Activated T-helper 1 cell treated with Interleukin-2 at 50 U/mL for 16 hours (primary cell): ENCODE data around the gene ETV5.

Source experiments
- DNase-seq: peaks from one replicate; pipeline ENCODE4 v3.0.0-alpha.2; 2020; ENCODE audit warnings: low read depth

The ETV5 gene

GRCh38 chr3:186095561-186096081 is 13.3 kb downstream of the ETV5 start:
- DNase-seq, result no peak

- no peak for DNase-seq
Observed at GRCh38 chr3:186094696-186095425, 14.0 kb downstream of the ETV5 start.

GRCh38 chr3:186094271-186094670 is 14.6 kb downstream of the ETV5 start:
- no peak for DNase-seq

GRCh38 chr3:186093271-186093900 is 15.5 kb downstream of the ETV5 start:
- no peak for DNase-seq

DNA sequence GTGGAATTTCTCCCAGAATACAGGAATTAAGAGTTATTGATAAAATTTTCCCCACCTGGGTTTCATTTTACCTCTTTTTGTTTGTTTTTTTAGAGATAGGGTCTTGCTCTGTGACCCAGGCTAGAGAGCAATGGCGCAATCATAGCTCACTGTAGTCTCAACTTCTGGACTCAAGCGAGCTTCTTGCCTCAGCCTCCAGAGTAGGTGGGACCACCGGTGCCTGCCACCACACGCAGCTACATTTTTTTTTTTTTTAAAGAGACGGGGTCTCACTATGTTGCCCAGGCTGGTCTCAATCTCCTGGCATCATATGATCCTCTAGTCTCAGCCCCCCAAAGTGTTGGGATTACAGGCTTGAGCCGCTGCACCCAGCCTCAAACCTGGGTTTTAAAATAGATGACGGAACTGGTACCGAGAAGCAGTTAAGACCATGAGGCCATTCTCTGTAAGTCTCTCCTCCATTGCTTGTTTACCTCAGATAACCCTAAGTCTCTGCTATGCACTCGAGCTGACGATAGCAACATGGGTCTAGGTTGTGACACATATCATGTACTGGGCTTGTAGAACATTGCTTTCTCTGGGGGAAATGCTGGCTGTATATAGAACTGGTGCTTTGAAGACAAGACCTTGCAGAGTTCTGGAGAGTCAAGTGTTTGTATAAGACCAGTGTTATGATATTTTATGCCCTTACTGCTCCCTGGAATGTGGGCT is 16.4 kb downstream of the ETV5 start:
- DNase-seq, result no peak

DNA sequence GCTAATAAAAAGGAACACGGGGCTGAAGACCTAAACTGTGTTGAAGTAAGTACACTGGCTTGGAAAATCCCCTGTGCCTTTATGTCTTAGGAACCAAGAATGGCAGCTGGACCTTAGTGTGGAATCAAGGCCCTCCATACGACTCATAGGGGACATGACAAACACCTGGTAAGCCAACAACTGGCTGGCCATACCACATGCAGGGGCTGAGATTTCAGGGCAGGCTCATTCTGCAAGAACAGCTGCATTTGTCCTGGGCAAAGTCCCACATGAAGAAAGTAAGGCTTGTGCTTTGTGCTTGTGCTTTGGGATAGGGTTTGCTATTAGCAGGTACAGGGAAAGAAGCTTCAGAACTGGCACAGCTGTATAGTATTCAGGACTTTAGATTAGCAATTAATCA is 18.0 kb downstream of the ETV5 start:
- DNase-seq, result no peak

DNA sequence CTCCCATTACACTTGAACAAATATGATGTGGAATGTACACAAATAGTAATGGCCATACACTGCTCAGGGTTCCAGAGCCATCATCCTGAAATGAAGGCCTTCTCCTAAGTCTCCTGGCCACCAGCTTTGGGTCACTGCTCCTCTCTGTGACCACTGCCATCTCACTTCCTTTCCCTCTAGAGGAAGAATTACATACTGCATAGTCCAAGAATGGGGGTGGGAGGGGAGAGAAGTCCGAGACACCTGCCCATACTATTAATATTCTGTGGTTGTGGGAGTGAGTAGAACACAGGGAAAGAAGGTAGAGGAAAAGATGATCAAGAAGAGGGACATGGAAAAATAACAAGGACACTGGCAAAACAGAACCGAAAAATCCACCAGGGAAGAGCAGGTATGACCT is 20.6 kb downstream of the ETV5 start:
- no peak for DNase-seq

DNA sequence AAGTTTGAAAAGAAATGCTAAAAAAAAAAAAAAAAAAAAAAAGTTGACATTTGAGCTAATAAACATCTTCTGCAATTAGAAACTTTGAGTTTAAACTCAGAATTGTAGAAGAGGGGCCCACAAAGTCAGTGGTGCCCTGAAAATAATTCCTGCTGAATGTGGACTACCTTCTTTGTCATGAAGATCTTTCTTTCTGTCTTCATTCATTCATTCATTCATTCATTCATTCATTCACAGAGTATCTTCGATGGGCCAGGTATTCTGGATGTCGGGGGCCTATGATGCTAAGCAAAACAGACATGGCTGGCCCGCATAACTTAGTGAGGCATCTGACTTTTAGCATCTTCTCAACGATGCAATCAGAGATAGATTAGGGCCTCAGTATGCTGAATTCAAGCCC is 24.6 kb downstream of the ETV5 start:
- no peak for DNase-seq

GRCh38 chr3:186083746-186084145 is 25.1 kb downstream of the ETV5 start:
- DNase-seq, result no peak

GRCh38 chr3:186082150-186082549 is 26.7 kb downstream of the ETV5 start:
- no peak for DNase-seq

- DNase-seq, result no peak
Observed at GRCh38 chr3:186081678-186082077, 27.2 kb downstream of the ETV5 start.

DNA sequence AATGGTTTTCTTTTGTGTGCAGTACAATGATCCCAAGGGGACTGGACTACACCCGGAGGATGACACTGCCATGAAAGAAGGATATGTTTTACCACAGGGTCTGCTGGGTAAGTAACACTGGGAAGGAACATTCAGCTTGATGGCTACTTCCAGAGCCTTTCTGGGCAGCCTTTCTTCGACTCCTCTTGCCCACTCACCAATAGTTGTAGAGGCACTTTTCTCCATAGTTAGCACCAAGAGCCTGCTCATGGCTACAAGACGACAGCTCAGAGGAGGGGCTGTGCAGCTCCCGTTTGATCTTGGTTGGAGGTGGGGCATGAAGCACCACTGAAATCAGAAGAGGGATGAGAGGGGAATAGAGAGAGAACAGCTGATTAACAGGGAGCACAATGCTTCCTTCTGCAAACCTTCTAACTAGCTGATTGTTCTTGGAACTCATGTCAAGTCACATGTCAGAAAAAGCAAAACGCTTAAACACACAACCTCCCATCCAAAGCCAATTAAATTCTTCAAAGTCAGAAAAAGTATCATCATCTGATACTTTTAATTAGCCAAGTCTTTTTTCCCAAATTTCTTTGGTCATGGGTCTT is 27.9 kb downstream of the ETV5 start:
- DNase-seq, result no peak

- no peak for DNase-seq
Observed at GRCh38 chr3:186079925-186080324, 29.0 kb downstream of the ETV5 start.

GRCh38 chr3:186077466-186077865 is 31.4 kb downstream of the ETV5 start:
- no peak for DNase-seq

- no peak for DNase-seq
Observed at GRCh38 chr3:186075931-186076567, 32.8 kb downstream of the ETV5 start.

DNA sequence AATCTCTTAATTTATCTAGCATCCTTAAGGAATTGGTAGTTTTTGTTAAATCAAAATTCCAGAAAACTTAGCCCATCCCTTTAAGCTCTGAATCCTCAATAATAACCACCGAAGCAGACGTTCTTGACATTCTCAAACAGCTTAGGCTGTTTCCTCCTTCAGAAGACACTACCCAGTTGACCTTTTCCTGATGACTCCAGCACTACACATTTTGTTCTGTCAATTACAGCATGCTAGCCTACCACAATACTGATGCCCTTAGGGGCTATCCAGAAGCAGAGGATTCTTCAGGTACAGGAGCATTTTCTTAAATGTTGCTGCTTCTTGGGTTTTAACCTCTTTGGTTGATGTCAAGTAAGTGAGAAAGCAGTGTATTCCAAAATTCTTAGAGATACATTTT is 33.4 kb downstream of the ETV5 start:
- DNase-seq, result no peak

GRCh38 chr3:186073641-186074040 is 35.2 kb downstream of the ETV5 start:
- no peak for DNase-seq

DNA sequence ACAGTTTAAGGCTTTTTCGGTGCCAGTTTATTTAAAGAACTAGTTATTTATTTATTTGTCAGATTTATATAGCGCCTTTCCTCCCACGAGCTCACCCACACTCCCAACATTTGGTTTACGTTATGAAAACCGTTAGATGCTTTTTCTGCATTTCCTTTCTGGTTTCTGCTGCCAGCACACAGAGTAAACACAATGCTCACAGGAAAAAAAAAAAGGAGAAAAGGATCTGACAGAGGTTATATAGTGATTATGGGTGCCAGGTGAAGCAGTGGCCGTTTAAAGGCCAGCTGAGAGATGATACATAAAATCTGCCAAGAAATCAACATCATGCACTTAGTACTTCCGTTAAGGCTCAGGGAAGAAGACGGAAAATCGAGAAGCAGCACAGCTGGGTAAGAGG is 37.9 kb downstream of the ETV5 start:
- DNase-seq, result no peak

- DNase-seq, result no peak
Observed at GRCh38 chr3:186070550-186070949, 38.3 kb downstream of the ETV5 start.

GRCh38 chr3:186070133-186070532 is 38.8 kb downstream of the ETV5 start:
- DNase-seq, result no peak

GRCh38 chr3:186069199-186069598 is 39.7 kb downstream of the ETV5 start:
- DNase-seq, result no peak

GRCh38 chr3:186068243-186068552 is 40.7 kb downstream of the ETV5 start:
- DNase-seq, result no peak
